ENCODE results near the gene VAV1.
A peak's percentile ranks its signal among the peaks of the same experiment; 100 is the strongest.

DNA sequence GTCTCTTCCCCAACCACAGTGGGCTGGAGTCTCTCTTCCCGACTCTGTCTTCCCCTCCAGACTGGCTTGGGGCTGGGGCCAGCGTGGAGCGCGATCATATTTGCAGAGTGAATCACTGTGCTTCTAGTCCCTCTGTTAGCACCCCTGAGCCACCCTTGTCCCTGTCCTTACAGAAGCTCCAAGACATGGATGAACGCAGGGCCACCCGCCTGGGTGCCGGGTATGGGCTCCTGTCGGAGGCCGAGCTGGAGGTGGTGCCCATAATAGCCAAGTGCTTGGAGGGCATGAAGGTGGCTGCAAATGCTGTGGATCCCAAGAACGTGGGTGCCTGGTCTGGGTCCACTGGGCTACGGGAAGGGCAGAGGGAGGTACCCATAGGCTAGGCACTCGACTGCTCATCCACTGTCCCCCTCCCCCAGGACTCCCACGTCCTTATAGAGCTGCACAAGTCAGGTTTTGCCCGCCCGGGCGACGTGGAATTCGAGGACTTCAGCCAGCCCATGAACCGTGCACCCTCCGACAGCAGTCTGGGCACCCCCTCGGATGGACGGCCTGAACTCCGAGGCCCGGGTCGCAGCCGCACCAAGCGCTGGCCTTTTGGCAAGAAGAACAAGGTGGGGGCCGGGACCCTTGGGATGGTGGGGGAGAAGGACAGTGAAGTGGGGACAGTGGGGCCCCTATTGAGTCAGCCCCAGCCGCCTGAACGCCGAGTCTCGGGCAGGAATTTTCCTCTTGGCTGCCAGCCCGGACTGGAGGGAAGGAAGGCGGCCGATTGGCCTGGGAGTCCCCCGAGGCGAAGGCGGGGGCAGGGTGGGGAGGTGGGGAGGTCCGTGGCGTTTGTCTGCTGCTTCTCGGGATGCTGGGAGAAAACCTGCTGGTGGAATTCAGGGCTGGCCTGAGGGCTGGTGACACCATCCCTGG is 27.9 kb upstream of the VAV1 start:
- TF ChIP-seq REST (tag by site-specific recombination; IDR thresholded peaks at IDR 0.05) (no peak), CTCF (tag by site-specific recombination; IDR thresholded peaks at IDR 0.05) (no peak), KLF16 (tag by site-specific recombination; IDR thresholded peaks at IDR 0.05) (peak; percentile 63; the same call in 1 of the 2 replicates)

Data from HEK293 (cell line).